Daoy (cell line): Measurements from ENCODE around the gene NUBPL. TPM values are rescaled to one million over a fixed set of nuclear protein-coding genes. Genes with fewer than 3 reads are reported as not detected.
"Not testable (repeated sequence)": the region's sequence is repeated elsewhere in the genome, so short reads cannot be mapped to it uniquely, and the experiment has no call there.

ENCODE experiments used
- DNase-seq: peaks from one replicate; pipeline ENCODE4 v3.0.0-alpha.2; 2015; ENCODE audit warnings: low read depth
- total RNA-seq: library from RNA; depleted of rRNA; stranded (reverse); fragments of >200 nt; shearing (Covaris generic); gene quantifications from 2 replicates; pipeline ENCODE4 v1.2.3, GENCODE V29; 2014

Gene NUBPL
- total RNA-seq, 1 experiment from 2014 or later: 13.7 TPM

DNA sequence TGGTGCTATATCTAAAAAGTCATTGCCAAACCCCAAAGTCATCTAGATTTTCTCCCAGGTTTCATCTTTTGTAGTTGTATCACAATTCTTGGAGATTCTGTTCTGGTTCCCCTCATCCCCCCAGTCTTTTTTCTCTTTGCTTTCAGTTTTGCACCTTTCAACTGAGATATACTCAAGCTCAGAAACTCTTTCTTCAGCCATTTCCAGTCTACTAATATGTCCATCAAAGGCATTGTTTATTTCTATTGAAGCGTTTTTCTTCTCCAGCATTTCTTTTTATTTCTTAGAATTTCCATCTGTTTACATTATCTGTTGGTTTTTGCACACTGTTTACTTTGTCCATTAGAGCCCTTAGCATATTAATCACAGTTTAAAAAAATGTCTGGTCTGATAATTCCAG is 179.5 kb downstream of the NUBPL start:
- no peak for DNase-seq

DNA sequence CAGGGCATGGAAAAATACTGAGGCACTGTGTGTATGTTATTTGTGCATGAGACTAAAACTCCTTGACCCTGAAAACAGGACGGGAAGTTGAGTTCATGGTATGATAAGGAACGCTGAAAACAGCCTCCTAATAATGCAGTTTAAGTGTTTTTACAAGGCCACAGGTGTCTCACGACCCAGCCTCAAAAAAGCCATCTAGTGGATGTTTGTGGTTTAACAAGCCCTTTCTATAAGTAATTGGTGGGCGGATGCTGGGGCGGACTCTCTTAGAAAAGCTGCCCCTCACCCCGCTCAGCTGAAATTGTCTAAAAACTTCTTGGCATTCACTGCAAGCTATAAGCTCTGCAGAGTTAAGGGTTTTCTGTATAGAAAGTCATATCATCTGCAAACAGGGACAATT is 184.5 kb downstream of the NUBPL start:
- DNase-seq: no peak

GRCh38 chr14:31746326-31746725 is 185.1 kb downstream of the NUBPL start:
- no peak for DNase-seq

GRCh38 chr14:31749275-31749674 is 188.1 kb downstream of the NUBPL start:
- DNase-seq: no peak

GRCh38 chr14:31751047-31751446 is 189.8 kb downstream of the NUBPL start:
- not testable (repeated sequence) for DNase-seq

DNA sequence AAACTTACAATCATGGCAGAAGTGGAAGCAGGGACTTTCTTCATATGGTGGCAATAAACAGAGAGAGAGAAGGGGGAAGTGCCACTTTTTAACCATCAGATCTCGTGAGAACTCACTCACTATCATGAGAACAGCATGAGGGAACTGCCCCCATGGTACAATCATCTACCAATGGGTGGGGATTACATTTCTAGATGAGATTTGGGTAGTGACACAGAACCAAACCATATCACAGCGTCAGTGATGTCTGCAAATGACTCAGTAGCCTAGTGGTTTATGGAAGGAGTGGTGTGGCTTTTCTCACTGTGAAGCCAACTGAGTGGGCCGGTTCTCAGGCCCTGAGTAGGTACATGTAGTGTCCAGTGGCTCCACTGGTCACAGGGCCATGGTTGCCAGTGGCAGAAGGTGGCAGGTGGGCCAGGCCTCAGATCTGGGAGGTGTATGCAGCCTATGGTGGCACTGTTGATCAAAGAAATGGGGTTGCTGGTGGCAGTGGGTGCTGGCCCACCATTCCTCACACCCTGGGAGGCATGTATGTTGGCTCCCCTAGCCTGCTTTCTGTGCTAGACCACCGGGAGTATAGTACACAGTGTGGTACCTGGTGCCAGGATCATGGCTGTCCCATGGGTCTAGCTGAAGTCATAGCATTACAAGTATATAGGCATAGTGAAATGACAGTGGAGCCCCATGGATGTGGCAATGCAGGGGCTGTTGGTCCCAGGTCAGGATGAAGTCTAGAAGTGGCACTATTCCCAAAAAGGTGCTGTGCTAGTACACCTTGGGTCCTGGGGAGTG is 191.9 kb downstream of the NUBPL start:
- no peak for DNase-seq

- no peak for DNase-seq
Observed at GRCh38 chr14:31758941-31759340, 197.7 kb downstream of the NUBPL start.

DNA sequence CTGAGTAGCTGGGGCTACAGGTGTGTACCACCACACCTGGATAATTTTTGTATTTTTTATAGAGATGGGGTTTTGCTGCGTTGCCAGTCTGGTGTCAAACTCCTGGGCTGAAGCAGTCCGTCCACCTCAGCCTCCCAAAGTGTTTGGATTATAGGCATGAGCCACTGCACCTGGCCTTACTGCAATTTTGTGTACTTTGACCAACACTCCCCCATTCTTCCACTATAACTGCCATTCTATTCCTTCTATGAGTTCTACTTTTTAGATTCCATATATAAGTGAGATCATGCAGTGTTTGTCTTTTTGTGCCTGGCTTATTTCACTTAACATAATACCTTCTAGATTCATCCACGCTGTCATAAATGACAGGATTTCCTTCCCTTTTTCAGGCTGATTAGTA is 199.1 kb downstream of the NUBPL start:
- no peak for DNase-seq

DNA sequence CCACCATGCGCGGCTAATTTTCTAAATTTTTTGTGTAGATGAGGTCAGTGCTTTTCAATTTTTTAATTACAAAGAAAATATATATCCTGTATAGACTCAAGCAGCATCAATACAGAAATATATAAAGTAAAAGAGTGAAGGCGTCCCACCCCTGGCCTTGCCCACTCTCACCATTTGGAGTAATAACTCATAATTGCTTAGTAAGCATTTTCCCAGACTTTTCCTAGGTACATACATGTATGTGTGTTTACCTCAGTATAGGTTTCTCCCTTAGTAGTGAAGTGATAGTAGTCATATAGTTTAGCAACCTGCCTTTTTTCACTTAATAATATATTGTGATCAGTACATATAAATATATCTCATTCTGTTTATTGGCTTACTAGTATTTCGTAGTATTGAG is 200.1 kb downstream of the NUBPL start:
- no peak for DNase-seq

DNA sequence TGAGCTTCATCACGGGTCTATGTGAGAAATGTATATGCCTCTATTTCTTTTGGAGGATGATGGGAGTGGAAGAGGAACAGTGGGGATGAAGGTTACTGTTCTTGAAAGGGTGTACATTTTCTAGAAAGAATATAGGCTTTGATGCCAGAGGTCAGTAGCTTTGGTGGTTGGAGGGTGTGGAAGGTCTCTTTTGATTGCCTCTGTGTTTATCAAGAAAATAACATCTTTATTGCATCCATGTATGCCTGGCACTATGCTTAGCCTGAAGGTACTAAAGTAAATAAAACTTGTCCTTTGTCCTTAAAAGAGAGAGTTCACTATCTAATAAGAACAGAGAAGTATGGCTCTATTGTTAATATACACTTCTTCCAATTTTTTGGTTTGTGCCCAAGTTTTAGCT is 201.8 kb downstream of the NUBPL start:
- DNase-seq: no peak

GRCh38 chr14:31766315-31766892 is 205.2 kb downstream of the NUBPL start:
- no peak for DNase-seq

DNA sequence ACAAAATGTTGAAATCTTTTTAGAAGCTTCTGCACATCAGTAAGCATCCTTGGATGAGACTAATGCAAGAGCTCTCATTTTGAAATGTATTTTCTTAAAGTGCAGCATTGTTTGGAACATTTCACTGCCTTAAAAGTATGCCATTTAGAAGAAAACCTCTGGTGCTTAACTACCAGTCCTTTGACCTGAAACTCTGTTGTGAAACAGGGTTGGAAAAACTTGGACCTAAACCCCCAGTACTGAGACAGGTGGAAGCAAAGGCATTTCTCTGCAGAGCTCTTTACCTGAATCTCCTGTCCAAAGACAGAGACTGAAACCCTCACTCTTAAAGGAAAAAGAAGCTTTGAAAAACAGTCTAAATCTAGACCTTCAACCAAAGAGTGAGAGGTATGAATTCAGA is 207.2 kb downstream of the NUBPL start:
- no peak for DNase-seq

GRCh38 chr14:31770271-31770670 is 209.1 kb downstream of the NUBPL start:
- DNase-seq: peak; percentile 11

DNA sequence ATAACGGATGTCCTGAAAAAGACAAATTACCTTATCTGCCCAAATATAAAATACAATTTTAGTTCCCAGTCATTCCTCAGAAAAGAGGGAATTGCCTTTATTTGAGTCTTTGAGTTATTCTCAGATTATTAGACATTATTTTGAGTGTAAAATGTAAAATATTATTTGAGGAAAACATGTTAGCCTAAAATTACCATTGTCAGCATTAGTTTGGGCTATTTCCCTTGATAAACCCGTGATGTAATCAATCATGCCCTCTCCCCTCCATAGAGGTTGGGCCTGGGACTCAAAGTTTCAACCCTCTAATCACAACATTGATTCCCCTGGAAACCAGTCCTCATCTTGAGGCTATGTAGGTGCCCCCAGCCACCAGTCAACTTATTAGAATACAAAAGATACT is 213.4 kb downstream of the NUBPL start:
- no peak for DNase-seq

GRCh38 chr14:31777312-31777711 is 216.1 kb downstream of the NUBPL start:
- DNase-seq: no peak

GRCh38 chr14:31781578-31781977 is 220.4 kb downstream of the NUBPL start:
- DNase-seq: no peak

DNA sequence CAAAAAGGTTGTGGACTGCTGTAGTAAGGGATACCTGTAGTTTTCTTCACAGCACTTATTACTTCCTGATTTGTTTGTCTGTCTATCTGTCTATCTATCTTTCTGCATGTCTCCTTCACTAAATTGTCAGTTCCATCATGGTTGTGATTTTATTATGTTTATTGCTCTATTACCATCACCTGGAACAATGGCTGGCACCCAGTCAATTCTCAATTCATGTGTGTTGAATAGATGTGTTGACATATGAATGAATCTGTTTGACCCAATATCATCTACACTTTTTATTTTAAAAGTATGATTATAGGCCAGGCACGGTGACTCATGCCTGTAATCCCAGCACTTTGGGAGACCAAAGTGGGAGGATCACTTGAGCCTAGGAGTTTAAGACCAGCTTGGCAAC is 224.4 kb downstream of the NUBPL start:
- no peak for DNase-seq

DNA sequence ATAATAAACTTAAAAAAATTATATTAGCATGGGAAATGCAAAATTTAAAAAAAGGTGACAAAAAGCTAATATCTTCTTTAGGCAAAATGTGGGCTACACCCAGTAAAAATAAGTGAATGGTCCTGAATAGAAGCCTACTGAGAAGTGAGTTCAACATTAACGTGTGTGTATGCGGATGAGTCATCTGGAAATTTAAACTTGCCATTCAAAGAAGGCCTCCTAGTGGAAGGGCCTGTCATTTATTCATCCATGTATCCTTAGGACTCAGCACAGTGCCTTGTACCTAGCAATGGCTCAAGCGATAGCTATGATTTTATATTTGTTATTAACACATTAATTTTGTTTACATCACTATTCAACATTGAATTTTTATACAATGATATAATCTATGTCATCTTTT is 226.2 kb downstream of the NUBPL start:
- peak; percentile 30 for DNase-seq

- DNase-seq: no peak
Observed at GRCh38 chr14:31788340-31788739, 227.1 kb downstream of the NUBPL start.

GRCh38 chr14:31792726-31793125 is 231.5 kb downstream of the NUBPL start:
- DNase-seq: no peak

DNA sequence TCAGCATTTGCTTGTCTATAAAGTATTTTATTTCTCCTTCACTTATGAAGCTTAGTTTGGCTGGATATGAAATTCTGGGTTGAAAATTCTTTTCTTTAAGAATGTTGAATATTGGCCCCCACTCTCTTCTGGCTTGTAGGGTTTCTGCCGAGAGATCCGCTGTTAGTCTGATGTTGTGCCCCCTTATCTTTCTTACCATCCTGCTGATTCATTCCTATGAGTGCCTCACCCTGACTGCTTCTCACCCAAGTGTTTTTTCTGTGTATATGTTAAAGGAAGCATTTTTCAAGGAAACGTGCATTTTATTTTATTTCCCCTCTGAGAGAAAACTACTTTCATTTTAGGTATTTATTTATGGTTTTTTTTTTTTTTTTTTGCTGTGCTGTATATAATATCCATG is 236.7 kb downstream of the NUBPL start:
- DNase-seq: not testable (repeated sequence)

DNA sequence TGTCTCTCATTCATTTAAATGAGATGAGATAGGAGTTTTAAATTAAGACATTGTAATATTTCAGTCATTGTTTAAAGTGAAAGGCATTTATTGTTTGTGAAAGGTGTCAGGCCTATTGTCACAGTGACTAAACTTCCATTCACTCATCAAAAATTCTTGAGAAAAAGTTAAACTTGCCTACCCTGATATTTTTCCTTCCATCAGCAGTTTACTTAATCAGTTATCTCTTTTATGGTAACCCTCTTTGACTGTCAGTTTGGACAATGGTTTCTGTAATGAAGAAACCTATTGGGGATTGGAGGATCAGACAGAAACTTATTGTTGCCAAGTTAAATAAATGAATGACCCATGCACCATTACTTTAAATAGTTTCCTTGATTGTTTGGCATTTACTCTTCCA is 241.6 kb downstream of the NUBPL start:
- DNase-seq: no peak

DNA sequence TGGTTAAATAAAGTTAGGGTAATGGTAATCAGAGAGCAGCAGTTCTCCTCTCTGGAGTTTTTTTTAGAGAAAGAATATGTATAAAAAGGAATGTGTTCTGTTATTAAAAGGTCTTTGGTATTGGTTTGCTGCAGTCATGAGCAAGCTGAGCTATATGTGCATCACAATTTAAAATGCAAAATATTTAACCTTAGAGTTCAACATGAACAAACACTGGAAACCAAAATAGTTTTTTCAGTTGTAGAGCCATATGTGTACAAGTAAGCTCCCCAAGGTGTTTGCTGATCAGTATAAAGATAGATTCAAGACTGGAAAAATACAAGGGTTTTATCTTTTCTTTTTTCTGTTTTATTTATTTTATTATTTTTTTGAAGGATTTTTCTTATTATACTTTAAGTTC is 245.0 kb downstream of the NUBPL start:
- no peak for DNase-seq
